ENCODE results near the gene BICC1. TPM values are rescaled to one million over a fixed set of nuclear protein-coding genes. Genes with fewer than 3 reads are reported as not detected.
A peak's percentile ranks its signal among the peaks of the same experiment; 100 is the strongest.

The BICC1 gene
- total and polyA plus RNA-seq, 2 of the 4 experiments (the other 2 are of a cell fraction) = 5.7 to 42.5 TPM

GRCh38 chr10:58465629-58466028 lies 47.0 kb upstream of the BICC1 start:
- H3K14ac ChIP-seq (replicated peaks; ENCODE audit: low read depth, low read length) = no peak overlapping the region; the same call in 1 of the 2 replicates
- CTCF ChIA-PET = no interaction called here
- intact Hi-C loops (cut with micrococcal nuclease) = no loop called here

More at GRCh38 chr10:58465629-58466028, 47.0 kb upstream of the BICC1 start:
- H2AFZ ChIP-seq (replicated peaks; ENCODE audit: low read length, poor library complexity) = peak overlapping the region; percentile 47
- H3K79me1 ChIP-seq (ENCODE audit: low read depth in 1 of 2, low read length in 2 of 2) = no peaks in the 10 kb centered on the region
- H3K36me3 ChIP-seq (ENCODE audit: control insufficient read depth, insufficient read depth, low read length) = no peaks in the 10 kb centered on the region
- H4K8ac ChIP-seq (ENCODE audit: low read depth in 2 of 2, low read length in 2 of 2) = no peak overlapping the region
- H4K20me1 ChIP-seq (ENCODE audit: insufficient read depth, low read length) = no peaks in the 10 kb centered on the region
- ATAC-seq (ENCODE audit: low read depth) (no peak), DNase-seq (no peak)
- H3K18ac ChIP-seq (ENCODE audit: low read depth, low read length) = no peak overlapping the region
- no peak overlapping the region for H3K27ac ChIP-seq (ENCODE audit: insufficient read depth, low read length)
- BruUV-seq (replicated peaks) = no TSS peak
- dilution Hi-C loops (cut with HindIII; ENCODE audit: low sequenced_read_pairs, unreplicated experiment) (no loop called here), in situ Hi-C loops (cut with MboI; ENCODE audit: low sequenced_read_pairs) (no loop called here)
- H3K9ac ChIP-seq (ENCODE audit: low read depth, low read length) = no peak overlapping the region
- H2BK20ac ChIP-seq (ENCODE audit: low read depth, low read length) = no peak overlapping the region
- H2BK120ac ChIP-seq (ENCODE audit: low read depth, low read length) = no peak overlapping the region
- H2BK15ac ChIP-seq (ENCODE audit: low read depth, low read length) = no peak overlapping the region
- no peak overlapping the region for H2AK9ac ChIP-seq (replicated peaks; ENCODE audit: low read depth, low read length, poor library complexity)
- H2BK5ac ChIP-seq (ENCODE audit: low read depth, low read length, poor library complexity, severe bottlenecking) = no peak overlapping the region
- no peak overlapping the region for H3K4me3 ChIP-seq (ENCODE audit: insufficient read depth, low read depth, low read length)
- no peak overlapping the region for H3K23ac ChIP-seq (ENCODE audit: low read depth, low read length)
- POLR2A ChIA-PET (ENCODE audit: unreplicated experiment) = interaction anchor here (0.6 kb wide), 1 partner anchor 11 kb away, joined by 25 read pairs; no protein-coding TSS in a partner anchor
- H3K56ac ChIP-seq (ENCODE audit: extremely low read depth, insufficient read depth, low read length) = no peak overlapping the region
- H3K4me1 ChIP-seq (ENCODE audit: control insufficient read depth, insufficient read depth, low read length) = no peaks in the 10 kb centered on the region
- no peak overlapping the region for H4K5ac ChIP-seq (ENCODE audit: low read depth, low read length)
- peak overlapping the region; percentile 28; the same call in 1 of the 2 replicates for H2AK5ac ChIP-seq (ENCODE audit: low read depth, low read length)
- H3K9me3 ChIP-seq (ENCODE audit: control insufficient read depth, insufficient read depth, low read length) = no peaks in the 10 kb centered on the region
- H3K4me2 ChIP-seq (ENCODE audit: low read depth, low read length) = no peak overlapping the region
- H3K4ac ChIP-seq (ENCODE audit: low read depth, low read length) = no peak overlapping the region
- WGBS, 2 experiments (ENCODE audit: extremely low coverage in 2 of 2, insufficient read length in 1 of 2) = no CpG with 5 or more reads among the region's 4 CpGs
- no peak overlapping the region for H4K91ac ChIP-seq (ENCODE audit: insufficient read depth, low read depth, low read length)
- no peak for TF ChIP-seq RCOR1 (IDR thresholded peaks at IDR 0.05; ENCODE audit: insufficient replicate concordance, low read length)
- TF ChIP-seq FOS (IDR thresholded peaks at IDR 0.05; ENCODE audit: low read depth, low read length) = no peak
- TF ChIP-seq CTCF (conservative IDR thresholded peaks at IDR 0.05; ENCODE audit: low read depth, low read length) = no peak
- no peak for TF ChIP-seq NFE2L2 (IDR thresholded peaks at IDR 0.05; ENCODE audit: low read depth, low read length)
- TF ChIP-seq RFX5 (IDR thresholded peaks at IDR 0.05; ENCODE audit: low read depth, low read length) = no peak
- no peak for TF ChIP-seq CHD1 (IDR thresholded peaks at IDR 0.05; ENCODE audit: low read depth, low read length)
- TF ChIP-seq ELK1 (IDR thresholded peaks at IDR 0.05; ENCODE audit: borderline replicate concordance, low read depth, low read length) = no peak
- no peak for TF ChIP-seq BHLHE40 (IDR thresholded peaks at IDR 0.05; ENCODE audit: low read depth, low read length)
- no peak for TF ChIP-seq MXI1 (IDR thresholded peaks at IDR 0.05; ENCODE audit: borderline replicate concordance, low read depth, low read length)
- TF ChIP-seq RAD21 (IDR thresholded peaks at IDR 0.05; ENCODE audit: low read length) = no peak
- TF ChIP-seq MAFK (IDR thresholded peaks at IDR 0.05; ENCODE audit: low read depth, low read length) = no peak
- TF ChIP-seq POLR2A (IDR thresholded peaks at IDR 0.05; ENCODE audit: low read depth, low read length) = no peak
- no peak for TF ChIP-seq SMC3 (IDR thresholded peaks at IDR 0.05; ENCODE audit: low read depth, low read length)
- TF ChIP-seq CEBPB (IDR thresholded peaks at IDR 0.05; ENCODE audit: low read depth, low read length) = no peak
- TF ChIP-seq MAZ (IDR thresholded peaks at IDR 0.05; ENCODE audit: borderline replicate concordance, low read depth, low read length) = no peak
- no peaks in the 10 kb centered on the region for H3K27me3 ChIP-seq (ENCODE audit: control insufficient read depth, insufficient read depth, low read length)
- no peaks in the 10 kb centered on the region for H3K9me1 ChIP-seq (ENCODE audit: insufficient read depth, low read length)

Measured in IMR-90 (cell line).